GM19025 (cell line): ENCODE measurements around the gene RNASE4.
"Not testable (repeated sequence)": the region's sequence is repeated elsewhere in the genome, so short reads cannot be mapped to it uniquely, and the experiment has no call there.

Experiments used
- ATAC-seq: cut with Tn5 transposase; IDR thresholded peaks from one replicate; pipeline ENCODE4 v1.9.1; 2021; ENCODE audit warnings: mild to moderate bottlenecking, low read depth, moderate library complexity; ENCODE audit not compliant: unreplicated experiment

RNASE4 gene

GRCh38 chr14:20733684-20734429, 49.5 kb downstream of the RNASE4 start:
- ATAC-seq: no peak

- no peak for ATAC-seq
Measured at GRCh38 chr14:20734430-20734806, 50.1 kb downstream of the RNASE4 start.

GRCh38 chr14:20738292-20738691, 53.9 kb downstream of the RNASE4 start:
- not testable (repeated sequence) for ATAC-seq

- ATAC-seq: no peak
Measured at GRCh38 chr14:20742132-20742531, 57.8 kb downstream of the RNASE4 start.

GRCh38 chr14:20743556-20743955, 59.2 kb downstream of the RNASE4 start:
- no peak for ATAC-seq

- no peak for ATAC-seq
Measured at GRCh38 chr14:20745571-20746358, 61.4 kb downstream of the RNASE4 start, which contains the start of gene EDDM3A. Gene EDDM3A (plus strand): TSS chr14:20745887. CDS start chr14:20747581, 1,694 bp downstream.

- no peak for ATAC-seq
Measured at GRCh38 chr14:20746566-20746965, 62.2 kb downstream of the RNASE4 start.

- no peak for ATAC-seq
Measured at GRCh38 chr14:20748439-20748838, 64.1 kb downstream of the RNASE4 start.

GRCh38 chr14:20750194-20750593, 65.8 kb downstream of the RNASE4 start:
- no peak for ATAC-seq
